ENCODE data around the gene FCGR1A. TPM values are rescaled to one million over a fixed set of nuclear protein-coding genes. Genes with fewer than 3 reads are reported as not detected.
"Not testable (repeated sequence)": the region's sequence is repeated elsewhere in the genome, so short reads cannot be mapped to it uniquely, and the experiment has no call there.

The FCGR1A gene
- total and polyA plus RNA-seq, 4 donors: 12.5 to 45.0 (median 20.5) TPM

GRCh38 chr1:149787688-149788451 lies 5.4 kb downstream of the FCGR1A start:
- H3K9me3 ChIP-seq (ENCODE audit: control insufficient read depth, low read length); H3K4me1 ChIP-seq (ENCODE audit: control insufficient read depth in 1 of 2, insufficient read depth in 2 of 2, low read length in 2 of 2); H3K27ac ChIP-seq (ENCODE audit: low read depth in 1 of 2, low read length in 2 of 2); intact Hi-C loops (cut with DNase I); H3K4me3 ChIP-seq (ENCODE audit: low read length in 2 of 2); H3K36me3 ChIP-seq (ENCODE audit: control insufficient read depth in 1 of 2, insufficient read depth in 2 of 2, low read length in 1 of 2); H3K27me3 ChIP-seq (ENCODE audit: control insufficient read depth in 1 of 2, insufficient read depth in 2 of 2, low read length in 1 of 2): not testable (repeated sequence)
- 57 to 63% methylated on average over 2 to 3 of the region's 3 CpGs for WGBS, 2 donors
- DNase-seq (peak in 1 of 2 donors; percentile 47), ATAC-seq (ENCODE audit: low FRiP score) (peak; percentile 85)

- peak overlapping the region in 1 of 2 donors; percentile 7 for H3K27ac ChIP-seq (ENCODE audit: low read depth in 1 of 2, low read length in 2 of 2)
- intact Hi-C loops (cut with DNase I); H3K4me1 ChIP-seq (ENCODE audit: control insufficient read depth in 1 of 2, insufficient read depth in 2 of 2, low read length in 2 of 2); H3K36me3 ChIP-seq (ENCODE audit: control insufficient read depth in 1 of 2, insufficient read depth in 2 of 2, low read length in 1 of 2); H3K27me3 ChIP-seq (ENCODE audit: control insufficient read depth in 1 of 2, insufficient read depth in 2 of 2, low read length in 1 of 2); H3K9me3 ChIP-seq (ENCODE audit: control insufficient read depth, low read length): not testable (repeated sequence)
- ATAC-seq (ENCODE audit: low FRiP score) (peak; percentile 96), DNase-seq (peak; percentile 71 to 80)
- WGBS, 2 donors: 0% methylated on average over 17 to 33 of the region's 36 CpGs
- peak overlapping the region in 1 of 2 donors; percentile 42 for H3K4me3 ChIP-seq (ENCODE audit: low read length in 2 of 2)
Measured at GRCh38 chr1:149792502-149792901, 10.0 kb downstream of the FCGR1A start.

- H3K4me1 ChIP-seq (ENCODE audit: control insufficient read depth in 1 of 2, insufficient read depth in 2 of 2, low read length in 2 of 2); H3K9me3 ChIP-seq (ENCODE audit: control insufficient read depth, low read length); H3K27me3 ChIP-seq (ENCODE audit: control insufficient read depth in 1 of 2, insufficient read depth in 2 of 2, low read length in 1 of 2); intact Hi-C loops (cut with DNase I); H3K27ac ChIP-seq (ENCODE audit: low read depth in 1 of 2, low read length in 2 of 2); H3K36me3 ChIP-seq (ENCODE audit: control insufficient read depth in 1 of 2, insufficient read depth in 2 of 2, low read length in 1 of 2): not testable (repeated sequence)
- 3% methylated on average over 21 to 43 of the region's 52 CpGs for WGBS, 2 donors
- peak; percentile 96 for ATAC-seq (ENCODE audit: low FRiP score)
- peak overlapping the region in 1 of 2 donors; percentile 42 for H3K4me3 ChIP-seq (ENCODE audit: low read length in 2 of 2)
- DNase-seq: peak; percentile 83 to 92
Measured at GRCh38 chr1:149792912-149793515, 10.5 kb downstream of the FCGR1A start.

GRCh38 chr1:149793885-149794284 lies 11.4 kb downstream of the FCGR1A start:
- H3K9me3 ChIP-seq (ENCODE audit: control insufficient read depth, low read length); H3K4me1 ChIP-seq (ENCODE audit: control insufficient read depth in 1 of 2, insufficient read depth in 2 of 2, low read length in 2 of 2); H3K27ac ChIP-seq (ENCODE audit: low read depth in 1 of 2, low read length in 2 of 2); intact Hi-C loops (cut with DNase I); H3K36me3 ChIP-seq (ENCODE audit: control insufficient read depth in 1 of 2, insufficient read depth in 2 of 2, low read length in 1 of 2); ATAC-seq (ENCODE audit: low FRiP score); DNase-seq; H3K27me3 ChIP-seq (ENCODE audit: control insufficient read depth in 1 of 2, insufficient read depth in 2 of 2, low read length in 1 of 2); H3K4me3 ChIP-seq (ENCODE audit: low read length in 2 of 2): not testable (repeated sequence)
- 92 to 94% methylated on average over 1 to 5 of the region's 5 CpGs for WGBS, 2 donors

- H3K4me3 ChIP-seq (ENCODE audit: low read length in 2 of 2); DNase-seq; H3K4me1 ChIP-seq (ENCODE audit: control insufficient read depth in 1 of 2, insufficient read depth in 2 of 2, low read length in 2 of 2); H3K36me3 ChIP-seq (ENCODE audit: control insufficient read depth in 1 of 2, insufficient read depth in 2 of 2, low read length in 1 of 2); intact Hi-C loops (cut with DNase I); H3K9me3 ChIP-seq (ENCODE audit: control insufficient read depth, low read length); ATAC-seq (ENCODE audit: low FRiP score); H3K27ac ChIP-seq (ENCODE audit: low read depth in 1 of 2, low read length in 2 of 2); H3K27me3 ChIP-seq (ENCODE audit: control insufficient read depth in 1 of 2, insufficient read depth in 2 of 2, low read length in 1 of 2): not testable (repeated sequence)
- 91 to 93% methylated on average over 1 of the region's 3 CpGs for WGBS, 2 donors
Measured at GRCh38 chr1:149801628-149802027, 19.1 kb downstream of the FCGR1A start.

- no CpG with 5 or more reads among the region's 4 CpGs for WGBS, 2 donors
Measured at GRCh38 chr1:149804417-149805080, 22.1 kb downstream of the FCGR1A start.

GRCh38 chr1:149810697-149811405 lies 28.4 kb downstream of the FCGR1A start:
- H3K4me3 ChIP-seq (ENCODE audit: low read length in 2 of 2); ATAC-seq (ENCODE audit: low FRiP score); H3K27me3 ChIP-seq (ENCODE audit: control insufficient read depth in 1 of 2, insufficient read depth in 2 of 2, low read length in 1 of 2); H3K9me3 ChIP-seq (ENCODE audit: control insufficient read depth, low read length); intact Hi-C loops (cut with DNase I); DNase-seq; H3K27ac ChIP-seq (ENCODE audit: low read depth in 1 of 2, low read length in 2 of 2); H3K4me1 ChIP-seq (ENCODE audit: control insufficient read depth in 1 of 2, insufficient read depth in 2 of 2, low read length in 2 of 2); H3K36me3 ChIP-seq (ENCODE audit: control insufficient read depth in 1 of 2, insufficient read depth in 2 of 2, low read length in 1 of 2): not testable (repeated sequence)
- 63 to 74% methylated on average over 7 of the region's 7 CpGs for WGBS, 2 donors

More at GRCh38 chr1:149804417-149805080, 22.1 kb downstream of the FCGR1A start:
- H3K27ac ChIP-seq (ENCODE audit: low read depth in 1 of 2, low read length in 2 of 2); H3K9me3 ChIP-seq (ENCODE audit: control insufficient read depth, low read length); H3K4me1 ChIP-seq (ENCODE audit: control insufficient read depth in 1 of 2, insufficient read depth in 2 of 2, low read length in 2 of 2); H3K36me3 ChIP-seq (ENCODE audit: control insufficient read depth in 1 of 2, insufficient read depth in 2 of 2, low read length in 1 of 2); ATAC-seq (ENCODE audit: low FRiP score); DNase-seq; H3K27me3 ChIP-seq (ENCODE audit: control insufficient read depth in 1 of 2, insufficient read depth in 2 of 2, low read length in 1 of 2); H3K4me3 ChIP-seq (ENCODE audit: low read length in 2 of 2); intact Hi-C loops (cut with DNase I): not testable (repeated sequence)

- ATAC-seq (ENCODE audit: low FRiP score): peak; percentile 33
- WGBS, 2 donors: 6 to 7% methylated on average over 10 to 12 of the region's 14 CpGs
- H3K36me3 ChIP-seq (ENCODE audit: control insufficient read depth in 1 of 2, insufficient read depth in 2 of 2, low read length in 1 of 2); intact Hi-C loops (cut with DNase I); H3K9me3 ChIP-seq (ENCODE audit: control insufficient read depth, low read length); H3K4me3 ChIP-seq (ENCODE audit: low read length in 2 of 2); H3K27me3 ChIP-seq (ENCODE audit: control insufficient read depth in 1 of 2, insufficient read depth in 2 of 2, low read length in 1 of 2); H3K4me1 ChIP-seq (ENCODE audit: control insufficient read depth in 1 of 2, insufficient read depth in 2 of 2, low read length in 2 of 2); DNase-seq; H3K27ac ChIP-seq (ENCODE audit: low read depth in 1 of 2, low read length in 2 of 2): not testable (repeated sequence)
Measured at GRCh38 chr1:149811514-149811889, 29.0 kb downstream of the FCGR1A start.
